WTC11 (cell line): ENCODE data around the gene ZNF358. TPM values are rescaled to one million over a fixed set of nuclear protein-coding genes. Genes with fewer than 3 reads are reported as not detected.

Experiments
- ATAC-seq: fragments of 200-7000 bp; cut with Tn5 transposase; 2 replicates; pipeline ENCODE4 v1.10.0; 2021; ENCODE audit warnings: mild to moderate bottlenecking, moderate library complexity
- CTCF ChIA-PET: fragments of 300-600 bp; sonication (Branson Sonifier 250); formaldehyde crosslinking; loops from one replicate; lab custom pipeline; 2021; ENCODE audit warnings: antibody characterized with exemption; lab: Charles Lee
- POLR2A ChIA-PET: fragments of 350-600 bp; sonication (Branson Sonifier 250); formaldehyde crosslinking; loops from one replicate; lab custom pipeline; 2021; ENCODE audit warnings: antibody characterized with exemption; lab: Charles Lee
- DNase-seq: peaks from one replicate; pipeline ENCODE4 v3.0.0; 2021; ENCODE audit warnings: low spot score
- H3K27ac Mint-ChIP-seq: 2 replicates; pipeline ENCODE4 v1.8.0; 2021; ENCODE audit warnings: mixed read lengths
- H3K27me3 Mint-ChIP-seq: 2 replicates; pipeline ENCODE4 v1.8.0; 2021; ENCODE audit warnings: low read depth, mild to moderate bottlenecking, moderate library complexity, mixed read lengths
- H3K36me3 Mint-ChIP-seq: 2 replicates; pipeline ENCODE4 v1.8.0; 2021; ENCODE audit warnings: mixed read lengths
- H3K4me1 Mint-ChIP-seq: 2 replicates; pipeline ENCODE4 v1.8.0; 2022; ENCODE audit warnings: mixed read lengths
- H3K4me3 Mint-ChIP-seq: 2 replicates; pipeline ENCODE4 v1.8.0; 2021; ENCODE audit warnings: mild to moderate bottlenecking, moderate library complexity, mixed read lengths
- H3K9me3 Mint-ChIP-seq: 2 replicates; pipeline ENCODE4 v1.8.0; 2021; ENCODE audit warnings: mixed read lengths
- AFF4 ChIP-seq: sonication (generic); formaldehyde crosslinking; IDR thresholded peaks from 2 replicates; pipeline ENCODE4 v1.8.1; 2023; ENCODE audit warnings: mild to moderate bottlenecking, missing genetic modification reagents, borderline replicate concordance
- CBFB ChIP-seq: sonication (generic); formaldehyde crosslinking; IDR thresholded peaks from 2 replicates; pipeline ENCODE4 v1.8.1; 2022; ENCODE audit warnings: mild to moderate bottlenecking, low read depth, missing genetic modification reagents
- CREB1 ChIP-seq: sonication (generic); formaldehyde crosslinking; IDR thresholded peaks from 2 replicates; pipeline ENCODE4 v1.8.0; 2023; ENCODE audit warnings: mild to moderate bottlenecking, missing genetic modification reagents
- GABPB1 ChIP-seq: sonication (generic); formaldehyde crosslinking; IDR thresholded peaks from 2 replicates; pipeline ENCODE4 v1.8.1; 2023; ENCODE audit warnings: mild to moderate bottlenecking, missing genetic modification reagents
- GRHL2 ChIP-seq: fragments of 250-450 bp; sonication (Bioruptor Pico); IDR thresholded peaks from 2 replicates; pipeline ENCODE4 v1.8.0; 2022; ENCODE audit warnings: mild to moderate bottlenecking, moderate library complexity; ENCODE audit not compliant: insufficient replicate concordance, severe bottlenecking
- GTF2I ChIP-seq: fragments of 250-450 bp; sonication (Bioruptor Pico); conservative IDR thresholded peaks from 2 replicates; pipeline ENCODE4 v1.4.0; 2021; ENCODE audit warnings: mild to moderate bottlenecking
- IRF2 ChIP-seq: sonication (generic); formaldehyde crosslinking; IDR thresholded peaks from 2 replicates; pipeline ENCODE4 v1.8.0; 2022; ENCODE audit warnings: low read depth, missing genetic modification reagents, borderline replicate concordance
- KAT7 ChIP-seq: sonication (generic); formaldehyde crosslinking; IDR thresholded peaks from 2 replicates; pipeline ENCODE4 v1.8.1; 2023; ENCODE audit warnings: missing genetic modification reagents, mild to moderate bottlenecking, borderline replicate concordance
- NFATC4 ChIP-seq: fragments of 250-450 bp; sonication (Bioruptor Pico); IDR thresholded peaks from 2 replicates; pipeline ENCODE4 v1.9.0; 2021; ENCODE audit warnings: mild to moderate bottlenecking
- PRDM15 ChIP-seq: sonication (generic); formaldehyde crosslinking; IDR thresholded peaks from 2 replicates; pipeline ENCODE4 v1.8.0; 2022; ENCODE audit warnings: missing genetic modification reagents
- SP1 ChIP-seq: sonication (generic); formaldehyde crosslinking; conservative IDR thresholded peaks from 2 replicates; pipeline ENCODE4 v1.8.1; 2022; ENCODE audit warnings: missing genetic modification reagents
- ZNF317 ChIP-seq: sonication (generic); formaldehyde crosslinking; IDR thresholded peaks from 2 replicates; pipeline ENCODE4 v1.8.1; 2023; ENCODE audit warnings: low read depth, mild to moderate bottlenecking, moderate library complexity, missing genetic modification reagents, borderline replicate concordance
- ZNF671 ChIP-seq: fragments of 250-450 bp; sonication (Bioruptor Pico); IDR thresholded peaks from 2 replicates; pipeline ENCODE4 v1.8.0; 2021; ENCODE audit warnings: mild to moderate bottlenecking
- total RNA-seq: library from RNA; stranded (reverse); gene quantifications from 3 replicates; pipeline ENCODE4 v1.2.3, GENCODE V29; 2021
- TF ChIP-seq, protein P1 (sequence below): fragments of 250-450 bp; sonication (Bioruptor Pico); IDR thresholded peaks from 2 replicates; pipeline ENCODE4 v2.1.2; 2022; ENCODE audit warnings: mild to moderate bottlenecking, moderate library complexity
- TF ChIP-seq, protein P2 (sequence below): sonication (generic); formaldehyde crosslinking; IDR thresholded peaks from 2 replicates; pipeline ENCODE4 v1.8.1; 2022; ENCODE audit warnings: missing genetic modification reagents, borderline replicate concordance
- TF ChIP-seq, protein P3 (sequence below): fragments of 250-450 bp; sonication (Bioruptor Pico); conservative IDR thresholded peaks from 2 replicates; pipeline ENCODE4 v1.9.0; 2021; ENCODE audit warnings: mild to moderate bottlenecking
- TF ChIP-seq, protein P4 (sequence below): sonication (generic); formaldehyde crosslinking; IDR thresholded peaks from 2 replicates; pipeline ENCODE4 v1.8.0; 2023; ENCODE audit warnings: missing genetic modification reagents, mild to moderate bottlenecking, borderline replicate concordance

ZNF358 gene
- total RNA-seq, 1 experiment from 2014 or later = 37.5 TPM

- CTCF ChIA-PET = interaction anchor here (2.0 kb wide), 1 partner anchor 24 kb away, joined by 6 read pairs; no protein-coding TSS in a partner anchor
- Mint-ChIP-seq H3K4me1 (no peaks in the 10 kb centered on the region), H3K36me3 (peaks cover 14% of the 10 kb centered on the region), H3K4me3 (no peak overlapping the region), H3K27me3 (no peaks in the 10 kb centered on the region)
- POLR2A ChIA-PET = no interaction called here
- no peak for TF ChIP-seq PRDM15 (CRISPR knock-in tag)
- TF ChIP-seq, protein P1, sequence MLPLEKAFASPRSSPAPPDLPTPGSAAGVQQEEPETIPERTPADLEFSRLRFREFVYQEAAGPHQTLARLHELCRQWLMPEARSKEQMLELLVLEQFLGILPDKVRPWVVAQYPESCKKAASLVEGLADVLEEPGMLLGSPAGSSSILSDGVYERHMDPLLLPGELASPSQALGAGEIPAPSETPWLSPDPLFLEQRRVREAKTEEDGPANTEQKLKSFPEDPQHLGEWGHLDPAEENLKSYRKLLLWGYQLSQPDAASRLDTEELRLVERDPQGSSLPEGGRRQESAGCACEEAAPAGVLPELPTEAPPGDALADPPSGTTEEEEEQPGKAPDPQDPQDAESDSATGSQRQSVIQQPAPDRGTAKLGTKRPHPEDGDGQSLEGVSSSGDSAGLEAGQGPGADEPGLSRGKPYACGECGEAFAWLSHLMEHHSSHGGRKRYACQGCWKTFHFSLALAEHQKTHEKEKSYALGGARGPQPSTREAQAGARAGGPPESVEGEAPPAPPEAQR (CRISPR knock-in tag) = no peak
- no peak for TF ChIP-seq SP1 (CRISPR knock-in tag)
- TF ChIP-seq, all 79 proteins: peak for 0
- ATAC-seq = no peak
- no peaks in the 10 kb centered on the region for H3K9me3 Mint-ChIP-seq
- no peak overlapping the region for H3K27ac Mint-ChIP-seq
- no peak for DNase-seq
Measured at GRCh38 chr19:7544626-7545025, 28.7 kb downstream of the ZNF358 start.

GRCh38 chr19:7545300-7545699, 29.4 kb downstream of the ZNF358 start:
- Mint-ChIP-seq H3K4me3 (no peak overlapping the region), H3K27ac (no peak overlapping the region), H3K9me3 (no peaks in the 10 kb centered on the region), H3K27me3 (no peaks in the 10 kb centered on the region), H3K36me3 (peaks cover 14% of the 10 kb centered on the region), H3K4me1 (no peaks in the 10 kb centered on the region)
- ChIA-PET CTCF (interaction anchor here (2.0 kb wide), 1 partner anchor 23 kb away, joined by 6 read pairs; no protein-coding TSS in a partner anchor), POLR2A (no interaction called here)
- no peak for TF ChIP-seq NFATC4 (CRISPR knock-in tag)
- no peak for TF ChIP-seq ZNF671 (CRISPR knock-in tag)
- TF ChIP-seq AFF4 (CRISPR knock-in tag) = no peak
- TF ChIP-seq KAT7 (CRISPR knock-in tag) = no peak
- no peak for TF ChIP-seq SP1 (CRISPR knock-in tag)
- TF ChIP-seq CREB1 = no peak
- TF ChIP-seq, protein P2, sequence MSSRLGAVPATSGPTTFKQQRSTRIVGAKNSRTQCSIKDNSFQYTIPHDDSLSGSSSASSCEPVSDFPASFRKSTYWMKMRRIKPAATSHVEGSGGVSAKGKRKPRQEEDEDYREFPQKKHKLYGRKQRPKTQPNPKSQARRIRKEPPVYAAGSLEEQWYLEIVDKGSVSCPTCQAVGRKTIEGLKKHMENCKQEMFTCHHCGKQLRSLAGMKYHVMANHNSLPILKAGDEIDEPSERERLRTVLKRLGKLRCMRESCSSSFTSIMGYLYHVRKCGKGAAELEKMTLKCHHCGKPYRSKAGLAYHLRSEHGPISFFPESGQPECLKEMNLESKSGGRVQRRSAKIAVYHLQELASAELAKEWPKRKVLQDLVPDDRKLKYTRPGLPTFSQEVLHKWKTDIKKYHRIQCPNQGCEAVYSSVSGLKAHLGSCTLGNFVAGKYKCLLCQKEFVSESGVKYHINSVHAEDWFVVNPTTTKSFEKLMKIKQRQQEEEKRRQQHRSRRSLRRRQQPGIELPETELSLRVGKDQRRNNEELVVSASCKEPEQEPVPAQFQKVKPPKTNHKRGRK (CRISPR knock-in tag) = no peak
- TF ChIP-seq, protein P3, sequence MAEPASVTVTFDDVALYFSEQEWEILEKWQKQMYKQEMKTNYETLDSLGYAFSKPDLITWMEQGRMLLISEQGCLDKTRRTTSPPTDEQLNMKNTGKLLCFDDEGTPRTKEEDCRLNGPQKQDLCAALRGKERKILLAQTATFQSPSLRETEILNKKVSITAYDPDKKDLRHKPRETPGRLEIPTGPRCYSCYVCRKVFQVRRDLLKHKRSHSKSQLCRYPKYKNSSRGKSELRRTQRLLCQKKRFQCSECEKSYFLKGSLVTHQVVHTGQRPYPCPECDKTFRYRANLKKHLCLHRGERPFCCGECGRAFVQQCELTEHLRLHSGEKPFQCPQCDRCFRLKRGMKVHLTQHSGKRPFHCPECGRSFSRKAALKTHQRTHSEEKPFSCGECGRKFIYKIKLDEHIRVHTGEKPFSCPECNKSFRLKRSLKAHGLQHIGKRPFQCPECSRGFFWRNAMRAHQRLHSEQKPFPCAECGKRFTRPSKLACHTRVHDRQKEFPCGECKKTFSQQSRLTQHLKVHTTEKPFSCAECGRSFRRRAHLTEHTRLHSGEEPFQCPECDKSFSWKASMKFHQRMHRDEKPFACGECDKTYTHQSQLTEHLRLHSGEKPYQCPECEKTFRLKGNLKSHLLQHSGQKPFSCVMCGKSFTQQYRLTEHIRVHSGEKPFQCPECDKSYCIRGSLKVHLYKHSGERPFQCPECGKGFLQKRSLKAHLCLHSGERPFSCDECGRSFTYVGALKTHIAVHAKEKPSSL = no peak
- TF ChIP-seq IRF2 = no peak
- no peak for TF ChIP-seq ZNF317 (CRISPR knock-in tag)
- TF ChIP-seq, protein P4, sequence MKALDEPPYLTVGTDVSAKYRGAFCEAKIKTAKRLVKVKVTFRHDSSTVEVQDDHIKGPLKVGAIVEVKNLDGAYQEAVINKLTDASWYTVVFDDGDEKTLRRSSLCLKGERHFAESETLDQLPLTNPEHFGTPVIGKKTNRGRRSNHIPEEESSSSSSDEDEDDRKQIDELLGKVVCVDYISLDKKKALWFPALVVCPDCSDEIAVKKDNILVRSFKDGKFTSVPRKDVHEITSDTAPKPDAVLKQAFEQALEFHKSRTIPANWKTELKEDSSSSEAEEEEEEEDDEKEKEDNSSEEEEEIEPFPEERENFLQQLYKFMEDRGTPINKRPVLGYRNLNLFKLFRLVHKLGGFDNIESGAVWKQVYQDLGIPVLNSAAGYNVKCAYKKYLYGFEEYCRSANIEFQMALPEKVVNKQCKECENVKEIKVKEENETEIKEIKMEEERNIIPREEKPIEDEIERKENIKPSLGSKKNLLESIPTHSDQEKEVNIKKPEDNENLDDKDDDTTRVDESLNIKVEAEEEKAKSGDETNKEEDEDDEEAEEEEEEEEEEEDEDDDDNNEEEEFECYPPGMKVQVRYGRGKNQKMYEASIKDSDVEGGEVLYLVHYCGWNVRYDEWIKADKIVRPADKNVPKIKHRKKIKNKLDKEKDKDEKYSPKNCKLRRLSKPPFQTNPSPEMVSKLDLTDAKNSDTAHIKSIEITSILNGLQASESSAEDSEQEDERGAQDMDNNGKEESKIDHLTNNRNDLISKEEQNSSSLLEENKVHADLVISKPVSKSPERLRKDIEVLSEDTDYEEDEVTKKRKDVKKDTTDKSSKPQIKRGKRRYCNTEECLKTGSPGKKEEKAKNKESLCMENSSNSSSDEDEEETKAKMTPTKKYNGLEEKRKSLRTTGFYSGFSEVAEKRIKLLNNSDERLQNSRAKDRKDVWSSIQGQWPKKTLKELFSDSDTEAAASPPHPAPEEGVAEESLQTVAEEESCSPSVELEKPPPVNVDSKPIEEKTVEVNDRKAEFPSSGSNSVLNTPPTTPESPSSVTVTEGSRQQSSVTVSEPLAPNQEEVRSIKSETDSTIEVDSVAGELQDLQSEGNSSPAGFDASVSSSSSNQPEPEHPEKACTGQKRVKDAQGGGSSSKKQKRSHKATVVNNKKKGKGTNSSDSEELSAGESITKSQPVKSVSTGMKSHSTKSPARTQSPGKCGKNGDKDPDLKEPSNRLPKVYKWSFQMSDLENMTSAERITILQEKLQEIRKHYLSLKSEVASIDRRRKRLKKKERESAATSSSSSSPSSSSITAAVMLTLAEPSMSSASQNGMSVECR (CRISPR knock-in tag) = no peak
- TF ChIP-seq CBFB = no peak
- no peak for TF ChIP-seq GABPB1 (CRISPR knock-in tag)
- TF ChIP-seq GTF2I = no peak
- no peak for TF ChIP-seq GRHL2 (CRISPR knock-in tag)
- no peak for ATAC-seq
- no peak for DNase-seq
